H1 (cell line): ENCODE measurements around the gene CHAC1. TPM values are rescaled to one million over a fixed set of nuclear protein-coding genes. Genes with fewer than 3 reads are reported as not detected.
A peak's percentile ranks its signal among the peaks of the same experiment; 100 is the strongest.

ENCODE experiments used
- CTCF ChIA-PET: fragments of 300-600 bp; sonication (Branson Sonifier 250); formaldehyde crosslinking; loops from one replicate; lab custom pipeline; 2021; ENCODE audit not compliant: partially characterized antibody; lab: Charles Lee
- POLR2A ChIA-PET: fragments of 300-600 bp; sonication (Branson Sonifier 250); formaldehyde crosslinking; loops from one replicate; lab custom pipeline; 2021; ENCODE audit warnings: inconsistent platforms; ENCODE audit not compliant: partially characterized antibody; lab: Charles Lee
- DNase-seq, 2 experiments: peaks; one replicate each; pipeline versions ENCODE4 v3.0.0 to v3.0.0-alpha.2; 2010 to 2022; ENCODE audit warnings: low spot score in 2 of 2, low read depth in 1 of 2, mixed read lengths in 1 of 2
- FAIRE-seq: peaks from 2 replicates; lab custom pipeline; 2011; peaks lifted over from hg19 to GRCh38; lab: Jason Lieb, UNC
- H2AFZ ChIP-seq: 2 replicates; pipeline ENCODE4 v1.8.1; 2012; ENCODE audit warnings: low read length, inconsistent platforms
- H2AK5ac ChIP-seq: 2 replicates; pipeline ENCODE4 v1.6.1; 2013; ENCODE audit warnings: low read depth, low read length
- H2BK120ac ChIP-seq: replicated peaks from 2 replicates; pipeline ENCODE3; 2013; ENCODE audit warnings: low read depth, low read length, inconsistent platforms
- H2BK12ac ChIP-seq: 2 replicates; pipeline ENCODE4 v1.6.1; 2013; ENCODE audit warnings: low read depth, low read length
- H2BK15ac ChIP-seq: 2 replicates; pipeline ENCODE4 v1.6.1; 2013; ENCODE audit warnings: low read length
- H2BK20ac ChIP-seq: 2 replicates; pipeline ENCODE4 v1.6.1; 2013; ENCODE audit warnings: low read length
- H2BK5ac ChIP-seq: 2 replicates; pipeline ENCODE4 v1.6.1; 2013; ENCODE audit warnings: low read depth, low read length
- H3K14ac ChIP-seq: 2 replicates; pipeline ENCODE4 v1.6.1; 2013; ENCODE audit warnings: inconsistent platforms; ENCODE audit not compliant: insufficient read length
- H3K18ac ChIP-seq: 2 replicates; pipeline ENCODE4 v1.6.1; 2013; ENCODE audit warnings: low read length; ENCODE audit errors: extremely low read depth
- H3K23ac ChIP-seq: 2 replicates; pipeline ENCODE4 v1.6.1; 2013; ENCODE audit warnings: inconsistent platforms; ENCODE audit not compliant: insufficient read length
- H3K23me2 ChIP-seq: 2 replicates; pipeline ENCODE4 v1.6.1; 2013; ENCODE audit warnings: low read depth, low read length
- H3K27ac ChIP-seq: 2 replicates; pipeline ENCODE4 v1.6.1; 2011; ENCODE audit warnings: low read depth, low read length, inconsistent platforms
- H3K27me3 ChIP-seq, 4 experiments: replicated peaks in 1 of 4; 1 replicate in 1 of 4; 2 replicates in 3 of 4; pipeline versions ENCODE4 v1.6.1 to v1.8.1; 2011 to 2013; ENCODE audit warnings: low read length in 3 of 4, mild to moderate bottlenecking in 3 of 4, inconsistent platforms in 2 of 4, mixed read lengths in 2 of 4, moderate library complexity in 1 of 4; ENCODE audit not compliant: control insufficient read depth in 3 of 4, insufficient read depth in 3 of 4; ENCODE audit errors: extremely low read depth in 1 of 4
- H3K36me3 ChIP-seq, 4 experiments: 2 replicates each; pipeline versions ENCODE4 v1.6.1 to v1.8.1; 2011 to 2013; ENCODE audit warnings: mild to moderate bottlenecking in 4 of 4, low read length in 3 of 4, moderate library complexity in 2 of 4, control low read depth in 1 of 4, inconsistent platforms in 1 of 4; ENCODE audit not compliant: insufficient read depth in 4 of 4, control insufficient read depth in 2 of 4
- H3K4ac ChIP-seq: replicated peaks from 2 replicates; pipeline ENCODE3; 2013; ENCODE audit warnings: low read length, low read depth, mixed read lengths, inconsistent platforms; ENCODE audit not compliant: insufficient read length
- H3K4me1 ChIP-seq, 4 experiments: replicated peaks in 1 of 4; 1 replicate in 1 of 4; 2 replicates in 3 of 4; pipeline versions ENCODE4 v1.6.1 to v1.8.1; 2011 to 2013; ENCODE audit warnings: low read length in 3 of 4, inconsistent platforms in 2 of 4, mixed read lengths in 1 of 4; ENCODE audit not compliant: insufficient read depth in 4 of 4, control insufficient read depth in 3 of 4
- H3K4me2 ChIP-seq, 2 experiments: 2 replicates each; pipeline versions ENCODE4 v1.6.1 to v1.8.1; 2011 to 2013; ENCODE audit warnings: low read depth in 2 of 2, low read length in 2 of 2, control low read depth in 1 of 2, inconsistent platforms in 1 of 2, mild to moderate bottlenecking in 1 of 2; ENCODE audit not compliant: insufficient read depth in 1 of 2
- H3K4me3 ChIP-seq, 4 experiments: fragments of 200-600, 300-600 bp in 1 of 4; sonication (generic), shearing (Covaris generic), sonication (Bioruptor Twin) in 1 of 4; 2 replicates each; pipeline versions ENCODE4 v1.5.1 to v1.8.1; 2011 to 2016; ENCODE audit warnings: low read length in 4 of 4, low read depth in 3 of 4, control low read depth in 2 of 4, inconsistent platforms in 2 of 4, mild to moderate bottlenecking in 2 of 4, mixed read lengths in 1 of 4, moderate library complexity in 1 of 4; ENCODE audit not compliant: insufficient read depth in 2 of 4; ENCODE audit errors: extremely low read depth in 1 of 4
- H3K56ac ChIP-seq: replicated peaks from 2 replicates; pipeline ENCODE3; 2013; ENCODE audit warnings: low read depth, mild to moderate bottlenecking, mixed read lengths, low read length, inconsistent platforms; ENCODE audit not compliant: insufficient read length
- H3K79me1 ChIP-seq: 2 replicates; pipeline ENCODE4 v1.6.1; 2013; ENCODE audit warnings: low read depth, low read length, control low read depth
- H3K79me2 ChIP-seq, 2 experiments: 2 replicates each; pipeline versions ENCODE4 v1.6.1 to v1.8.1; 2012 to 2013; ENCODE audit warnings: low read length in 2 of 2, mild to moderate bottlenecking in 2 of 2, inconsistent platforms in 1 of 2; ENCODE audit not compliant: insufficient read depth in 2 of 2, control insufficient read depth in 1 of 2
- H3K9ac ChIP-seq, 4 experiments: replicated peaks in 1 of 4; 1 replicate in 1 of 4; 2 replicates in 3 of 4; pipeline versions ENCODE4 v1.6.1 to v1.8.1; 2011 to 2013; ENCODE audit warnings: low read depth in 3 of 4, low read length in 3 of 4, control low read depth in 2 of 4, mild to moderate bottlenecking in 2 of 4, moderate library complexity in 2 of 4, inconsistent platforms in 1 of 4; ENCODE audit errors: extremely low read depth in 1 of 4
- H3K9me3 ChIP-seq, 2 experiments: 2 replicates each; pipeline versions ENCODE4 v1.6.1 to v1.8.1; 2012 to 2013; ENCODE audit warnings: mild to moderate bottlenecking in 2 of 2, moderate library complexity in 2 of 2, control low read depth in 1 of 2, inconsistent platforms in 1 of 2, low read depth in 1 of 2, low read length in 1 of 2, mixed read lengths in 1 of 2; ENCODE audit not compliant: insufficient read depth in 2 of 2
- H4K20me1 ChIP-seq, 2 experiments: replicated peaks in 1 of 2; 2 replicates each; pipeline versions ENCODE3 to v1.8.1; 2011 to 2013; ENCODE audit warnings: inconsistent platforms in 2 of 2, low read length in 2 of 2, mild to moderate bottlenecking in 1 of 2; ENCODE audit not compliant: insufficient read depth in 2 of 2, control insufficient read depth in 1 of 2
- H4K5ac ChIP-seq: 2 replicates; pipeline ENCODE4 v1.6.1; 2013; ENCODE audit warnings: low read length, low read depth, mixed read lengths, inconsistent platforms; ENCODE audit not compliant: insufficient read length
- H4K8ac ChIP-seq: 2 replicates; pipeline ENCODE4 v1.8.0; 2013; ENCODE audit warnings: mild to moderate bottlenecking, moderate library complexity, low read length, inconsistent platforms; ENCODE audit not compliant: insufficient read depth; ENCODE audit errors: extremely low read depth
- H4K91ac ChIP-seq: replicated peaks from 2 replicates; pipeline ENCODE3; 2013; ENCODE audit warnings: low read length, mixed read lengths, inconsistent platforms; ENCODE audit not compliant: insufficient read length
- BCL11A ChIP-seq, 2 experiments: IDR thresholded peaks; one replicate each; pipeline ENCODE4 v1.6.1; 2011; ENCODE audit warnings: low read depth in 2 of 2, low read length in 2 of 2, mild to moderate bottlenecking in 2 of 2
- CBX8 ChIP-seq: fragments of 300-800, 300-1000 bp; sonication (generic); IDR thresholded peaks from 2 replicates; pipeline ENCODE4 v1.7.1; 2016; ENCODE audit warnings: low read depth, low read length, borderline replicate concordance
- FOSL1 ChIP-seq: IDR thresholded peaks from 2 replicates; pipeline ENCODE4 v1.6.1; 2011; ENCODE audit warnings: mild to moderate bottlenecking, low read depth, low read length, moderate library complexity; ENCODE audit not compliant: insufficient read depth
- GABPA ChIP-seq: IDR thresholded peaks from 2 replicates; pipeline ENCODE4 v1.6.1; 2011; ENCODE audit warnings: mild to moderate bottlenecking, low read length, moderate library complexity, borderline replicate concordance; ENCODE audit not compliant: insufficient read depth
- SIX5 ChIP-seq: IDR thresholded peaks from 2 replicates; pipeline ENCODE4 v1.6.1; 2011; ENCODE audit warnings: mild to moderate bottlenecking, low read depth, low read length
- SP2 ChIP-seq: IDR thresholded peaks from 2 replicates; pipeline ENCODE4 v1.6.1; 2012; ENCODE audit warnings: mild to moderate bottlenecking, low read length, inconsistent platforms
- WGBS, 2 experiments: shearing (Covaris generic) in 1 of 2; methylation state at CpG; one replicate each; pipeline versions ENCODE4 v1.1.6 to v1.1.7; 2013 to 2015; ENCODE audit warnings: low lambda C conversion rate in 2 of 2, mixed read lengths in 2 of 2, inconsistent platforms in 1 of 2, low coverage in 1 of 2, missing lambda C conversion rate in 1 of 2; ENCODE audit not compliant: insufficient replicate concordance in 2 of 2, insufficient coverage in 1 of 2, insufficient read length in 1 of 2; ENCODE audit errors: extremely low coverage in 1 of 2, missing lambda C conversion rate in 1 of 2; 5-methylcytosine and 5-hydroxymethylcytosine counted together
- polyA plus RNA-seq, 7 experiments: library from polyadenylated mRNA; depleted of rRNA in 3 of 7; stranded (reverse) in 5 of 7; unstranded in 2 of 7; fragments of >200 nt in 5 of 7; fragments of 200-250 nt in 2 of 7; gene quantifications; 1 replicate in 5 of 7; 2 replicates in 1 of 7; 4 replicates in 1 of 7; pipeline versions ENCODE4 v1.2.1 to v1.2.3, GENCODE V29; 2011 to 2013; ENCODE audit warnings: missing spikeins in 2 of 7, mixed read lengths in 2 of 7
- total RNA-seq: library from RNA; stranded (reverse); fragmentation: NEBNext Ultra II Directional; extraction: Animal tissue kit (Norgen Biotek cat#: 25700); gene quantifications from 2 replicates; pipeline ENCODE4 v1.2.1, GENCODE V29; 2021

The CHAC1 gene
- total and polyA plus RNA-seq, 2 of the 8 experiments (the other 6 are each of a cell fraction or from before 2014, with no cell fraction given) = 34.3 to 159 TPM

DNA sequence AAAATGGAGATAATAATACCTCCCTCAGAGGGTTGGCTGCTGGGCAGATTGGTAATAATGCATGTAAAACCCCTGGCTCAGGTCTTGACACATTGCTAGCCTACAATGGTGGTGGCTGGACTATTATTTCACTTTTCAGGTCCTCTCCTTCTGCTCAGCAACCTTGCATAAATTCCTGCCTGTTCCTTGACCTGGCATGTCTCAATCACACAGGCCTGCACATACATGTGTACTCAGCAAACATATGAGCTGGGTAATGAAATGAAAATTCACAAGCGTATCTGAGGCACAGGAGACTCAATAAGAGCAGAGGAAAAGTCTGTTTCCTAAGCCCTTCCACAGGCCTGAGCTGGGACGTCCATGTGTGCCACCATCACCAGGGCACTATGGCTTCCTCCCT, 41.6 kb upstream of the CHAC1 start:
- 83% methylated on average over 2 of the region's 2 CpGs; no CpG with 5 or more reads in 1 of the 2 experiments for WGBS, 2 experiments
- H3K9me3 ChIP-seq = no peaks in the 10 kb centered on the region
- POLR2A ChIA-PET = interaction anchor here (0.6 to 11.5 kb wide), 5 partner anchors 12 to 427 kb away, joined by 3 to 209 read pairs (median 6); partner anchors contain the start of genes CHAC1 and DLL4
- H2AK5ac ChIP-seq = 0 out of 2 replicates have a peak overlapping the region, but pooled peaks have one; percentile 84
- no peak overlapping the region for H3K14ac ChIP-seq
- no peak for DNase-seq
- no peak overlapping the region for H3K56ac ChIP-seq
- H2BK12ac ChIP-seq = peak overlapping the region; percentile 84; the same call in 1 of the 2 replicates
- peaks cover 0 to 4% (median 0%) of the 10 kb centered on the region in 4 experiments; a peak in 2 of 7 replicates for H3K27me3 ChIP-seq
- H3K18ac ChIP-seq = 0 out of 2 replicates have a peak overlapping the region, but pooled peaks have one; percentile 9
- CTCF ChIA-PET = interaction anchor here (0.6 to 20.6 kb wide), 8 partner anchors 9 to 108 kb away, joined by 3 to 619 read pairs (median 8); partner anchors contain the start of genes DLL4 and VPS18
- H3K79me1 ChIP-seq = no peaks in the 10 kb centered on the region
- no peak overlapping the region for H3K23ac ChIP-seq
- no peak overlapping the region for H2BK120ac ChIP-seq
- H2BK5ac ChIP-seq = peak overlapping the region; percentile 12; the same call in 1 of the 2 replicates
- H3K4me2 ChIP-seq = 0 out of 4 replicates have a peak overlapping the region, but pooled peaks of 1 of the 2 experiments have one; percentile 1
- H4K20me1 ChIP-seq = no peaks in the 10 kb centered on the region
- H3K4me1 ChIP-seq = peaks cover 0 to 34% (median 17%) of the 10 kb centered on the region in 4 experiments; a peak in 6 of 7 replicates
- no peak overlapping the region for H4K91ac ChIP-seq
- H2AFZ ChIP-seq = no peak overlapping the region
- no peak overlapping the region for H4K5ac ChIP-seq
- no peak overlapping the region for H2BK15ac ChIP-seq
- no peak overlapping the region for H3K4me3 ChIP-seq
- no peaks in the 10 kb centered on the region for H3K36me3 ChIP-seq
- no peak overlapping the region for H2BK20ac ChIP-seq
- no peak overlapping the region for H3K4ac ChIP-seq
- H3K9ac ChIP-seq = 0 out of 7 replicates have a peak overlapping the region, but pooled peaks of 1 of the 4 experiments have one; percentile 15
- H3K79me2 ChIP-seq = no peaks in the 10 kb centered on the region
- H4K8ac ChIP-seq = no peak overlapping the region
- H3K27ac ChIP-seq = no peak overlapping the region
- TF ChIP-seq SIX5 (no peak), BCL11A (IDR thresholded peaks at IDR 0.05; ENCODE audit: low read depth in 2 of 2, low read length in 2 of 2) (no peak), CBX8 (no peak), SP2 (no peak), GABPA (no peak), FOSL1 (no peak)
- no peak for FAIRE-seq
- H3K23me2 ChIP-seq = peaks cover 7% of the 10 kb centered on the region; the same call in 1 of the 2 replicates
